Mononuclear cell (primary cell): ENCODE results near the gene MYPN. TPM values are rescaled to one million over a fixed set of nuclear protein-coding genes. Genes with fewer than 3 reads are reported as not detected.
"Not testable (repeated sequence)": the region's sequence is repeated elsewhere in the genome, so short reads cannot be mapped to it uniquely, and the experiment has no call there.

Experiments
- H3K27me3 ChIP-seq: 2 replicates; pipeline ENCODE4 v1.6.0; 2011; ENCODE audit warnings: low read length, control low read depth; ENCODE audit not compliant: insufficient read depth
- H3K4me1 ChIP-seq: 2 replicates; pipeline ENCODE4 v1.5.1; 2011; ENCODE audit warnings: mild to moderate bottlenecking, low read length, control low read depth; ENCODE audit not compliant: insufficient read depth
- H3K4me3 ChIP-seq: 2 replicates; pipeline ENCODE4 v1.5.1; 2011; ENCODE audit warnings: mild to moderate bottlenecking, low read length, moderate library complexity
- H3K9me3 ChIP-seq: 2 replicates; pipeline ENCODE4 v1.5.1; 2011; ENCODE audit warnings: low read depth, mild to moderate bottlenecking, control low read depth, low read length
- total RNA-seq: library from RNA; depleted of rRNA; stranded (reverse); fragments of >200 nt; gene quantifications from one replicate; pipeline ENCODE4 v1.2.3, GENCODE V29; 2012

Gene MYPN, protein sequence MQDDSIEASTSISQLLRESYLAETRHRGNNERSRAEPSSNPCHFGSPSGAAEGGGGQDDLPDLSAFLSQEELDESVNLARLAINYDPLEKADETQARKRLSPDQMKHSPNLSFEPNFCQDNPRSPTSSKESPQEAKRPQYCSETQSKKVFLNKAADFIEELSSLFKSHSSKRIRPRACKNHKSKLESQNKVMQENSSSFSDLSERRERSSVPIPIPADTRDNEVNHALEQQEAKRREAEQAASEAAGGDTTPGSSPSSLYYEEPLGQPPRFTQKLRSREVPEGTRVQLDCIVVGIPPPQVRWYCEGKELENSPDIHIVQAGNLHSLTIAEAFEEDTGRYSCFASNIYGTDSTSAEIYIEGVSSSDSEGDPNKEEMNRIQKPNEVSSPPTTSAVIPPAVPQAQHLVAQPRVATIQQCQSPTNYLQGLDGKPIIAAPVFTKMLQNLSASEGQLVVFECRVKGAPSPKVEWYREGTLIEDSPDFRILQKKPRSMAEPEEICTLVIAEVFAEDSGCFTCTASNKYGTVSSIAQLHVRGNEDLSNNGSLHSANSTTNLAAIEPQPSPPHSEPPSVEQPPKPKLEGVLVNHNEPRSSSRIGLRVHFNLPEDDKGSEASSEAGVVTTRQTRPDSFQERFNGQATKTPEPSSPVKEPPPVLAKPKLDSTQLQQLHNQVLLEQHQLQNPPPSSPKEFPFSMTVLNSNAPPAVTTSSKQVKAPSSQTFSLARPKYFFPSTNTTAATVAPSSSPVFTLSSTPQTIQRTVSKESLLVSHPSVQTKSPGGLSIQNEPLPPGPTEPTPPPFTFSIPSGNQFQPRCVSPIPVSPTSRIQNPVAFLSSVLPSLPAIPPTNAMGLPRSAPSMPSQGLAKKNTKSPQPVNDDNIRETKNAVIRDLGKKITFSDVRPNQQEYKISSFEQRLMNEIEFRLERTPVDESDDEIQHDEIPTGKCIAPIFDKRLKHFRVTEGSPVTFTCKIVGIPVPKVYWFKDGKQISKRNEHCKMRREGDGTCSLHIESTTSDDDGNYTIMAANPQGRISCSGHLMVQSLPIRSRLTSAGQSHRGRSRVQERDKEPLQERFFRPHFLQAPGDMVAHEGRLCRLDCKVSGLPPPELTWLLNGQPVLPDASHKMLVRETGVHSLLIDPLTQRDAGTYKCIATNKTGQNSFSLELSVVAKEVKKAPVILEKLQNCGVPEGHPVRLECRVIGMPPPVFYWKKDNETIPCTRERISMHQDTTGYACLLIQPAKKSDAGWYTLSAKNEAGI (N-terminal part only)
- total RNA-seq = not detected

DNA sequence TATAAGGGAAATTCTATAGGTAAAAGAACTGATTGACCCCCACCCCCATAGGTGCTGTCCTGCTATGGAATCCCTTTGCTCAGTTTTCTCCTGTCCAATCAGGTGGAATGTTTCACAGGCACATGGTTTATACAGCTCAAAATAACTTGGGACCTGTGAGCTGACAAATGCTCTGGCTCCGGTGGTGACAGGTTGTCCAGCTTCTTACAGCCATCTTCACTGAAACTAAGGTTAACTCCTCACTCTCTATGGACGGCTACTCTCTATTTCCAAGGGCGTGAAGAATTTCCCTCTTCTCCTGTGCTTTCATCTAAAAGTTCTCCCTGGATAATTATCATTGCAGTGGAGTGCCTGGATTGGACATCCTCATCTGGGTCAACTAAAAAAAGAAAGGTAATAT, at the start of gene MYPN:
Gene MYPN (plus strand): TSS at position 158 of the 400 bp plus-strand sequence. CDS start 11,951 bp downstream, outside the sequence.
- Histone ChIP-seq H3K27me3 (no peaks in the 10 kb centered on the region), H3K4me1 (no peaks in the 10 kb centered on the region), H3K4me3 (no peak within 1 kb of the TSS), H3K9me3 (no peaks in the 10 kb centered on the region)

DNA sequence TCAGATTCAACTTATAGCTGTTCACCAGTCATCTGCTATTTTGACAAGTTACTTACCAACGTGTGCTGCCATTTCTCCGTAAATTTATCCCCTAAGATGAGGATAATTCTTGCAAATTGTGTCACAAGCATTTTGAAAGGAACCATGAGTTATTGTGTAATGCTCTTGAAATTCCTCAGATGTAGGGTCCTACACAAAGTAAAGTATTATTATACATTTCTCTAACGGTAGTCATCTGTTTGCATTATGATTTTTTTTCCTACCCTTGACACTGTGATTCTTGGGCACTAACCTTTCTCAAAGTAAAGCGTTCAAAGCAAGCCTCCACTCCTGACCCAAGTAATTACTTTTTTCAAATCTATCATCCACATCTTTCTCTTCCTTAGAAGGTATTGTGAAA, 42.3 kb upstream of the MYPN start:
- Histone ChIP-seq H3K4me1 (no peaks in the 10 kb centered on the region), H3K27me3 (no peaks in the 10 kb centered on the region), H3K4me3 (no peak overlapping the region), H3K9me3 (no peaks in the 10 kb centered on the region)

DNA sequence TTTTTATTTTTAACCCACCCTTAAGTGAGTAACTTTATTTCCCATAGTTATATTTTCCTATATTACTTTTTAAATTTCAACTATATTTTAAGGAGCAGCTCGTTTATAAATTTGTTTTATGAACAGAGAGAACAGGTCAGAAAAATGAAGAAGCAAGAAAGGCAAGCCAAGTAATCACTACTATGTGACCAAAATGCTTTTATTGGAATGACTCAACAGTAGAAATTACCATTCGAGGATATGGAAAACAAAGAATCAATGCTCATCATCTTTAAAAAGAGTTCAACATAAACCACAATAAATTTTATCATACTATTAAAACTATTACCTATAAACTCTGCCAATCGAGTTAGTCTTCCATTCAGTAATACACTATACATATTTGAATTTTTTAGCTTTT, 41.8 kb upstream of the MYPN start:
- Histone ChIP-seq H3K4me1 (no peaks in the 10 kb centered on the region), H3K27me3 (no peaks in the 10 kb centered on the region), H3K4me3 (no peak overlapping the region), H3K9me3 (no peaks in the 10 kb centered on the region)

DNA sequence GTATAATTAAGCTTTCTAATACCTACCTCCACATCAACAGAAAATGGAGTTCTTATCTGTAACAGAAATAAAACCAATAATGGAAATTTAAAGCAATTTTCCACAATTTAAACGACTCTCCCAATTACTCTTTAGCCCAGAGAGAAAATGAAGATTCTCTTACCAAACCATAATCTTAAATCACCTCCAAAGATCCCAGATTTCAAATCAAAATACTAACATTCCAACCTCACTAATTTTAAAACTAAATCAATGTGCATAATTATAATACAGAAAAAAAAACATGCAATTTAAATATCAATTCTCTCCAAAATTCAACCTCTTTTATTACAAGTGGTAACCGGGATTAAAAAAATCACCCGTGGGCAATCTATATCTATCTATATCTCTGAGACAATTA, 35.7 kb upstream of the MYPN start:
- no peaks in the 10 kb centered on the region for H3K27me3 ChIP-seq
- peaks cover 16% of the 10 kb centered on the region for H3K4me1 ChIP-seq
- no peaks in the 10 kb centered on the region for H3K9me3 ChIP-seq
- H3K4me3 ChIP-seq = peak overlapping the region; percentile 92

DNA sequence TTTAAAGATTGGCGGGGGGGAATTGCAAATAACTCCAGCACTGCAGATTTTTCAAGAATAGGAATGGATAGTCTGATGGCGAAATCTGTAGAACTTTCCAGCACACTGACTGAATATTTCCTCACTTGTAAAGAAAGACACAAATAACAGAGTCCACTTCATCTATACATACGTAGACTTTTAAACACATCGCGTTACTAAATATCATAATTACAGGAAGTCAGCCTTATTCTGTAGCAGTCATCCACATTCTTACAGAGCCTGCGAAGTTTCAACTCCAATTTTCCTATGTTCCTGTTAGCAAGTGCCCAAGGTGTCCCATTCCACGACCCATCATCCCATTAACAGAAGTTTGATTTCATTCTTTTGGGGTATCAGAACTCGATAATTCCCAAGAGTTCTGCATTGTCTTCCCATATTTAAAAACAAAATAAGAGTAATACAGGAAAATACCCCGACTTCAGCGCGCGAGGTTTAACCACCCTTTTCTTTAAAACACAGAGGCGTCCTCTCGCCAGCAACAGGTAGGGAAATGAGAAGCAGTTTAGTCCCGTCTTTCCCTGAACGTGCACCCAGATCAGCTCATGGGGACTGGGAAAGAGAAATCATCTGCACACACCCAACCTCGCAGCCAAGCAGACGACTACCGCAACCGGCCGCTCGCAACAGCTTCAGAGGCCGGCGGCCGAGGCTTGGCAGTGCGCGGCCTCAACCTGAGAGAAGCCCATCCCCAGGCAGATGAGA, 35.1 kb upstream of the MYPN start:
- Histone ChIP-seq H3K9me3 (no peaks in the 10 kb centered on the region), H3K27me3 (no peaks in the 10 kb centered on the region), H3K4me3 (peak overlapping the region; percentile 92), H3K4me1 (peaks cover 16% of the 10 kb centered on the region)

DNA sequence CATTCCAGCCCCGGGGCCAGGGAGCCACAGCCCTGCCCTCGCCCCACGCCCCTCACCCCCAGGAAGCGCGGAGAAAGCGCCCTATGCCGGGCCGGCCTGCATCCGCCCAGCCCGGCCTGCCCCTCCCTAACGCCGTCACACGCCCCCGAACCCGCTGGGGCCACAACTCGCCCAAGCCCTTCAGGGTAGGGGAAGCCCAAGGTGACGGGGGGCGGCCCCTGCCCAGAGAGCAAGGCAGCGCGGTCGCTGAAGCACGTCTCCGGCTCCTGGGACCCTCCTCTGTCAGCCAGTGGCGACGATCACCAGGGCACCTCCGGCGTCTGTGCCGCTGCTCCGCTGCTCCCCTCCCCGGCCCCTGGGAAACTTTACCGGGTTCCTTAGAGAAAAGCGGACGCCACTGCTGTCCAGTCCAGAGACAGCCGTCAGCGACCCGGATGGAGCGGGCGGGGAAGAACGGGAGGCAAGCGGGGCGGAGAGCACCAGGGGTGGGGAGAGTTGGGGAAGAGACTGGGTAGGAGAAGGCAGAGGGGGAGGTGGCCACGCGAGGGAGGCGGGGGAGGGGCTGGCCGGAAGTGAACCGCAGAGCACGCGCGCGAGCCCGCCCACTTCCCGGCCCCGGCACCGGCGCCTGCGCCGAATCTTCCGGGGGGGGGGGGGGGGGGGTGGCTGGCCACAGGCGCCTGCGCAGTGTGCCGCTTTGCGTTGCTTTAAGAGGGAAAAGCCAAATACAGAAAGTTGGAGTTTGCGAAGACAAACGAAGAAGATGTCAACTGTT, 34.3 kb upstream of the MYPN start, which contains the start of gene HERC4:
Gene HERC4 (minus strand): TSS at position 509 of the 775 bp plus-strand sequence. CDS start 2,175 bp downstream, outside the sequence.
- Histone ChIP-seq H3K9me3 (no peaks in the 10 kb centered on the region), H3K4me1 (peaks cover 16% of the 10 kb centered on the region), H3K4me3 (peak within 1 kb of the TSS; percentile 92), H3K27me3 (no peaks in the 10 kb centered on the region)

DNA sequence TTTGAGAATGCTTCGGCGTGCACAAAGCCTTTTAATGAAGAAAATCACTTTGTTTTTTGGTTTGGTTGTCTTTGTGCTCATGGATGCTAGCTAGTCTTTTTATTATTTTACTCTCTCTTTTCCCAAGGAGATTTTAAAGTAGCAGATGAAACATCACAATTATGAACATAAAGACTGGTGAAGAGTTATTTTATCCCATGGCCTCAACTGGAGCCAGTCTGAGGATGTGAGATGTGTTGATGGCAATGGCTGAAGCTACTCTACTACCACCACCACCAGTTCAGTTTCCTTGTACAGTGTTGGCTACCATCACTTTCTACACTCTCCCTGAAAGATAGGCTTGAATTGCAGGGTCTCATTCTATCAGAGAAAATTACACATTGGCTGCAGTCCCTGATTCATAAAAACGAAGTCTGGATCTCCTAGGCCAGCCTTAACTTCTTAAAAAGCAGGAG, 33.7 kb upstream of the MYPN start:
- no peaks in the 10 kb centered on the region for H3K27me3 ChIP-seq
- no peaks in the 10 kb centered on the region for H3K9me3 ChIP-seq
- peaks cover 16% of the 10 kb centered on the region for H3K4me1 ChIP-seq
- H3K4me3 ChIP-seq = peak overlapping the region; percentile 23

DNA sequence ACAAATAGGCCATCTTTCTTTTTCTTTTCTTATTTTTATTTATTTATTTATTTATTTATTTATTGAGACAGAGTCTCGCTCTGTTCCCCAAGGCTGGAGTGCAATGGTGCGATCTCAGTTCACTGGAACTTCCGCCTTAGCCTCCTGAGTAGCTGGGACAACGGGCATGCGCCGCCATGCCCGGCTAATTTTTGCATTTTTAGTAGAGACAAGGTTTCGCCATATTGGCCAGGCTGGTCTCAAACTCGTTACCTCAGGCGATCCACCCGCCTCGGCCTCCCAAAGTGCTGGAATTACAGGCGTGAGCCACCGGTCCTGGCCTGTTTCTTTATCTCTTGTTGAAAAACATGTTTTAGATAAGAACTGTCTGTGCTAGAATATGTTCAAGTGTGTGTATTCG, 33.2 kb upstream of the MYPN start:
- not testable (repeated sequence) for H3K9me3 ChIP-seq, H3K4me3 ChIP-seq, H3K27me3 ChIP-seq
- peaks cover 16% of the 10 kb centered on the region for H3K4me1 ChIP-seq

DNA sequence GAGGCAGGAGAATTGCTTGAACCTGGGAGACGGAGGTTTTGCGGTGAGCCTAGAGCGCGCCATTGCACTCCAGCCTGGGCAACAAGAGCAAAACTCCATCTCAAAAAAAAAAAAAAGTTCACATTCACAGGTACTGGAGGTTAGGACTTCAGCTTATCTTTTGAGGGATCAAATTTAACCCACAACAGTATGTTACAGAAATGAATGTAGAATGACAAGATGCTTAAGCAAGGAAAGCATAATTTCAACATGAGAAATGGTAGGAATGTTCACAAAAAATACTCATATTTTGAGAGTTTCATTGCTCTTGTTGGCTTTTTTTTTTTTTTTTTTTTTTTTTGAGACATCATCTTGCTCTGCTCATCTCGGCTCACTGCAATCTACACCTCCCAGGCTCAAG, 32.3 kb upstream of the MYPN start:
- no peaks in the 10 kb centered on the region for H3K9me3 ChIP-seq
- H3K4me1 ChIP-seq = peaks cover 16% of the 10 kb centered on the region
- no peaks in the 10 kb centered on the region for H3K27me3 ChIP-seq
- no peak overlapping the region for H3K4me3 ChIP-seq

DNA sequence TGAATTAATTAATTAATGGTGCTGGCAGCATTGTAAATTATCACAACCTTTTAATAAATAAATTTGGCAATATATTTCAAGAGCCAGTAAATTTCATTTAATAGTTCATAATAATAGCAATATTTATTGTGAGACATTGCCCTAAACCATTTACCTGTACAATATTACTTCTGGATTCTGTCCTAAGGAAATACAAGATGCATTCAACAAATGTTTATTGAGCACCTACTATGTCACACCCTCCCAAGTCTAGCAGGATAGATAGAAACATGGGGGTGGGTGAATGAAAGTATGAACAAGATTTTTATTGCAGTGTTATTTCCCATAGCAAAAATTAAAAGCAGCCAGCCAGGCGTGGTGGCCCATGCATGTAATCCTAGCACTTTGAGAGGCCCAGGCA, 29.9 kb upstream of the MYPN start:
- H3K4me3 ChIP-seq = no peak overlapping the region
- no peaks in the 10 kb centered on the region for H3K9me3 ChIP-seq
- no peaks in the 10 kb centered on the region for H3K27me3 ChIP-seq
- peaks cover 5% of the 10 kb centered on the region for H3K4me1 ChIP-seq

DNA sequence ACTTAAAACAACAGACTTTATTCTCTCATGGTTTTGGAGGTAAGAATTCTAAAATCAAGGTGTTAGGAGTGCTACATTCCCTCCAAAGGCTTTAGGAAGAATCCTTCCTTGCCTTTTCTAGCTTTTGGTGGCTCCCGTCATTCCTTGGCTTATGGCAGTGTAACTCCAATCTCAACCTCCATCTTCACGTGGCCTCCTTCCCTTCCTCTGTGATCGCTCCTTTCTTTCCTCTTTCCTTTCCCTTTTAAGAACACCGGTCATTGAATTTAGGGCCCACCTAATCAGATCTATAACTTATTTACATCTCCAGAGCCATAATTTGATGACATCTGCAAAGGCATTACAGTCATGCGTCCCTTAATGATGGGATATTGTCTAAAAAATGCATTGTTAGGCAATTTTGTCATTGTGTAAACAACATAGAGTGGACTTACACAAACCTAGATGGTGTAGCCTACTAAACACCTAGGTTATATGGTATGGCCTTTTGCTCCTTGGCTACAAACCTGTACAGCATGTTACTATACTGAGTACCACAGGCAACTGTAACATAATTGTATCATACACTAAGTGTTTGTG, 28.3 kb upstream of the MYPN start:
- no peaks in the 10 kb centered on the region for H3K4me1 ChIP-seq
- H3K27me3 ChIP-seq = no peaks in the 10 kb centered on the region
- no peaks in the 10 kb centered on the region for H3K9me3 ChIP-seq
- no peak overlapping the region for H3K4me3 ChIP-seq

DNA sequence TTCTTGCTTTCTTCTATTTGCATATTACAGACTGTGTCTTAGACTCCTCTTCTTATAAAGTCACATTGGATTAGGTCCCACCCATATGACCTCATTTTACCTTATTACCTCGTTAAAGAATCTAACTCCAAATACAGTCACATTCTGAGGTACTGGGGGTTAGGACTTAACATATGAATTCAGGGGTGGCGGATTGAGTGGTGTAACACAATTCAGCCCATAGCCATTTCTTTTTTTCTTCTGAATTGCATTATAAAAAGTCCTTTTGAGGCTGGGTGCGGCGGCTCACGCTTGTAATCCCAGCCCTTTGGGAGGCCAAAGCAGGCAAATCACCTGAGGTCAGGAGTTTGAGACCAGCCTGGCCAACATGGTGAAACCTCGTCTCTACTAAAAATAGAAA, 27.4 kb upstream of the MYPN start:
- no peak overlapping the region for H3K4me3 ChIP-seq
- no peaks in the 10 kb centered on the region for H3K27me3 ChIP-seq
- no peaks in the 10 kb centered on the region for H3K9me3 ChIP-seq
- H3K4me1 ChIP-seq = no peaks in the 10 kb centered on the region

DNA sequence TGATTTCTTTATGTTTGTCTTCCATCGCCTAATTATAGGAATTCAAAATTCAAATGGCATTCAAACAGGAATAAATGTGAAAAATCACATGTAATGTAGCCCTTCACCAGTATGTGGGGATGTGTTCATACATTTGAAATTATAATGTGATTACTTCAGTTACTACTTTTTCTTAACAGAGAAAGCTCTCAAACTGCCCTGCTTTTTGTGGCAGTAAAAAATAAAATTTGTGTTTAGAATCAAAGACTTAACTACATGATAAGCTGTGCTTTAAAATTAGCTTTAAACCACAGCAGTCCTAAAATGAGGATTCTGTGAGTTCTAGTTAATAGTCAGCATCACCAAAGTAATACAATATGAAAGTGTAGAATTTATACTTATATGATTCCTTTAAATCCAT, 26.4 kb upstream of the MYPN start:
- Histone ChIP-seq H3K4me3 (no peak overlapping the region), H3K9me3 (no peaks in the 10 kb centered on the region), H3K27me3 (no peaks in the 10 kb centered on the region), H3K4me1 (no peaks in the 10 kb centered on the region)
